KMS-11 (cell line): ENCODE data around the gene FOXO1.
A peak's percentile ranks its signal among the peaks of the same experiment; 100 is the strongest.

Source experiments
- H2AFZ ChIP-seq: fragments of 200-600 bp; sonication (generic); 2 replicates; pipeline ENCODE4 v1.6.1; 2016; ENCODE audit warnings: antibody characterized with exemption, mixed run types, low read depth
- H3K27ac ChIP-seq: fragments of 200-600 bp; sonication (generic); 2 replicates; pipeline ENCODE4 v1.6.1; 2016; ENCODE audit warnings: mild to moderate bottlenecking, mixed run types
- H3K27me3 ChIP-seq: fragments of 200-600 bp; sonication (generic); 2 replicates; pipeline ENCODE4 v1.6.1; 2017; ENCODE audit warnings: mild to moderate bottlenecking, low read depth, mixed run types, moderate library complexity; ENCODE audit not compliant: insufficient read depth
- H3K36me3 ChIP-seq: fragments of 200-600 bp; sonication (generic); 2 replicates; pipeline ENCODE4 v1.6.1; 2017; ENCODE audit warnings: mild to moderate bottlenecking, mixed run types; ENCODE audit not compliant: insufficient read depth
- H3K4me1 ChIP-seq: fragments of 200-600 bp; sonication (generic); 2 replicates; pipeline ENCODE4 v1.6.1; 2016; ENCODE audit warnings: mild to moderate bottlenecking, low read depth, mixed run types; ENCODE audit not compliant: poor library complexity, severe bottlenecking
- H3K4me2 ChIP-seq: fragments of 200-600 bp; sonication (generic); 2 replicates; pipeline ENCODE4 v1.7.0; 2016; ENCODE audit warnings: mild to moderate bottlenecking, mixed run types
- H3K4me3 ChIP-seq: fragments of 200-600 bp; sonication (generic); IDR thresholded peaks from 2 replicates; pipeline ENCODE4 v1.6.1; 2017; ENCODE audit warnings: low read depth, low read length, mixed read lengths; ENCODE audit not compliant: insufficient read depth
- H3K79me2 ChIP-seq: fragments of 200-600 bp; sonication (generic); 2 replicates; pipeline ENCODE4 v1.6.1; 2016; ENCODE audit warnings: low read depth, mixed run types; ENCODE audit not compliant: insufficient read depth
- H3K9ac ChIP-seq: fragments of 200-600 bp; sonication (generic); 2 replicates; pipeline ENCODE4 v1.6.1; 2016; ENCODE audit warnings: mild to moderate bottlenecking, mixed run types
- H4K20me1 ChIP-seq: fragments of 200-600 bp; sonication (generic); 2 replicates; pipeline ENCODE4 v1.6.1; 2016; ENCODE audit warnings: mild to moderate bottlenecking, mixed run types; ENCODE audit not compliant: insufficient read depth
- TF ChIP-seq, protein P1 (sequence below): fragments of 200-600 bp; sonication (generic); conservative IDR thresholded peaks from 2 replicates; pipeline ENCODE4 v1.6.1; 2017; ENCODE audit warnings: low read depth, mild to moderate bottlenecking, antibody characterized with exemption, low read length, moderate library complexity, mixed read lengths

The FOXO1 gene

DNA sequence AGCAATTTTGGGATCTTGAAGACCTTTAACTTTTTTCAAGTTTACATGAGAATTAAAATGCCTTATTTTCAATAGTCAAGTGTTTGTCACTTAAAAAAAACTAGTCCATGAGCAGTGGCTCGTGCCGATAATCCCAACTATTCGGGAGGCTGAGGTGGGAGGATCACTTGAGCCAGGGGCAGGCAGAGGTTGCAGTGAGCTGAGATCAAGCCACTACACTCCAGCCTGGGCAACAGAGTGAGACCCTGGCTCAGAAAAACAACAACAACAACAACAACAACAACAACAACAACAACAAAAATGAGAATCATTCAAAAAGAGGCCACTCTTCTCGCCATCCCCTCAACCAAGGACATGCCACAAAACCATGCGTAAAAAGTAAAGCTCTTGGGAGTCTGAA is 5.7 kb downstream of the FOXO1 start:
- no peaks in the 10 kb centered on the region for H3K27me3 ChIP-seq
- H3K27ac ChIP-seq, result no peak overlapping the region
- no peak overlapping the region for H2AFZ ChIP-seq
- H3K4me1 ChIP-seq, result peaks cover 62% of the 10 kb centered on the region
- H4K20me1 ChIP-seq, result no peaks in the 10 kb centered on the region
- H3K36me3 ChIP-seq, result no peaks in the 10 kb centered on the region
- H3K79me2 ChIP-seq, result peaks cover 88% of the 10 kb centered on the region
- H3K4me2 ChIP-seq, result peak overlapping the region; percentile 17; the same call in 1 of the 2 replicates
- no peak overlapping the region for H3K9ac ChIP-seq
- TF ChIP-seq, protein P1, sequence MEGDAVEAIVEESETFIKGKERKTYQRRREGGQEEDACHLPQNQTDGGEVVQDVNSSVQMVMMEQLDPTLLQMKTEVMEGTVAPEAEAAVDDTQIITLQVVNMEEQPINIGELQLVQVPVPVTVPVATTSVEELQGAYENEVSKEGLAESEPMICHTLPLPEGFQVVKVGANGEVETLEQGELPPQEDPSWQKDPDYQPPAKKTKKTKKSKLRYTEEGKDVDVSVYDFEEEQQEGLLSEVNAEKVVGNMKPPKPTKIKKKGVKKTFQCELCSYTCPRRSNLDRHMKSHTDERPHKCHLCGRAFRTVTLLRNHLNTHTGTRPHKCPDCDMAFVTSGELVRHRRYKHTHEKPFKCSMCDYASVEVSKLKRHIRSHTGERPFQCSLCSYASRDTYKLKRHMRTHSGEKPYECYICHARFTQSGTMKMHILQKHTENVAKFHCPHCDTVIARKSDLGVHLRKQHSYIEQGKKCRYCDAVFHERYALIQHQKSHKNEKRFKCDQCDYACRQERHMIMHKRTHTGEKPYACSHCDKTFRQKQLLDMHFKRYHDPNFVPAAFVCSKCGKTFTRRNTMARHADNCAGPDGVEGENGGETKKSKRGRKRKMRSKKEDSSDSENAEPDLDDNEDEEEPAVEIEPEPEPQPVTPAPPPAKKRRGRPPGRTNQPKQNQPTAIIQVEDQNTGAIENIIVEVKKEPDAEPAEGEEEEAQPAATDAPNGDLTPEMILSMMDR, result no peak
- no peak overlapping the region for H3K4me3 ChIP-seq

DNA sequence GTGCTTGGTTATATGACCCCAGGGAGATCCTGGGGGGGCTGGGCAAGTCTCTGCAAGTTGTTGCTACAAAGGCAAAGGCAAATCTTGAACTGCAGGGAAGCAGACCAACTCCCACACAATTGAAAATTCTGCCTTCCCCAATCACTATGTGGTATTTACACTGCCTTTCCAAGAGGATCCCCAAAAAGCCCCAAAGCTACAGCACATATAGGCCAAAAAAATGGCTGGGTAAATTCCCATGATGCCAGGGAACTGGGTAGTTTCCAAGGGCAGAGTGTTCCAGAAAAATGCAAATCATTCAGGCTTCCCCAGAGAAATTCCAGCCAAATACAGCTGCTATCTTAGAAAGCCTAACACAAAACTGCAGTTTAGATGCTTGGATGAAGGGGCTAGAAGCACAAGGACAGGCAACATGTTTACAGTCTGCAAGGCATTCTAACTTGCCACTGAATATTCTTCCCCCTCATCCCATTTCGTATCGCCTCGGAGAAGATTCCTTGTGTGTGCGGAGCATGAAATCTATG is 6.2 kb downstream of the FOXO1 start:
- TF ChIP-seq, protein P1, result no peak
- Histone ChIP-seq H2AFZ (no peak overlapping the region), H3K4me1 (peaks cover 62% of the 10 kb centered on the region), H4K20me1 (no peaks in the 10 kb centered on the region), H3K27me3 (no peaks in the 10 kb centered on the region), H3K4me2 (peak overlapping the region; percentile 17; the same call in 1 of the 2 replicates), H3K9ac (no peak overlapping the region), H3K79me2 (peaks cover 92% of the 10 kb centered on the region), H3K36me3 (no peaks in the 10 kb centered on the region), H3K27ac (no peak overlapping the region), H3K4me3 (no peak overlapping the region)

DNA sequence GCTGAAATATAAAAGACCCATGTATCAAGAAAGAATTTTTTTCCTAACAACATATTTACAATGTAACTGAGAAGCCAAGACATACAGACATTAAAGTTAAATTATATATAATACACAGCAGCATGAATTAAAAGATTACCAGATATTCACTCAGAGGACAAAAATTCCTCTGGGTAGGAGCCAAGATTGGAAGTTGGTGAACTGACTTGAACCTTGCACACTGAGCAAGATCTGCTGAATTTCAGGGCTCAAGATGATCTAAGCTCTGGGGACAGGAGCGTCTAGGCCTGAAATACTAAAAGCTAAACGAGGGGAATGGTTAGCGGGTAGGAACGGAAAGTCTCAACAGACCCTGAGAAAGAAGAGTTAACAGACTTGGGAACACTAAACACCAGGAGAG is 8.5 kb downstream of the FOXO1 start:
- peak overlapping the region; percentile 45; the same call in 1 of the 2 replicates for H3K4me2 ChIP-seq
- H4K20me1 ChIP-seq, result no peaks in the 10 kb centered on the region
- peak overlapping the region; percentile 40; the same call in 1 of the 2 replicates for H3K27ac ChIP-seq
- H3K9ac ChIP-seq, result no peak overlapping the region
- H3K27me3 ChIP-seq, result no peaks in the 10 kb centered on the region
- TF ChIP-seq, protein P1, result no peak
- peaks cover 68% of the 10 kb centered on the region for H3K4me1 ChIP-seq
- H3K4me3 ChIP-seq, result no peak overlapping the region
- H2AFZ ChIP-seq, result no peak overlapping the region
- H3K36me3 ChIP-seq, result no peaks in the 10 kb centered on the region
- H3K79me2 ChIP-seq, result peaks cover 97% of the 10 kb centered on the region

DNA sequence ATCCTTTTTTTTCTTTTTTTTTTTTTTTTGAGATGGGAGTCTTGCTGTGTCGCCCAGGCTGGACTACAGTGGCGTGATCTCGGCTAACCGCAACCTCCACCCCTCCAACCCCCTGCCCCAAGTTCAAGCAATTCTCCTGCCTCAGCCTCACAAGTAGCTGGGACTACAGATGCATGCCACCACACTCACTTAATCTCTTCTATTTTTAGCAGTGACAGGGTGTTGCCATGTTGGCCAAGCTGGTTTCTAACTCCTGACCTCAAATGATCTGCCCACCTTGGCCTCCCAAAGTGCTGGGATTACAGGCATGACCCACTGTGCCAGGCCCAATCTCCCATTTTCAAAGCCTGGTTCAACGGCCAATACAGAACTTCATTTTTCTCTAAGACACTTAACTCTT is 9.1 kb downstream of the FOXO1 start:
- TF ChIP-seq, protein P1, result no peak
- no peak overlapping the region for H3K9ac ChIP-seq
- H4K20me1 ChIP-seq, result no peaks in the 10 kb centered on the region
- H2AFZ ChIP-seq, result no peak overlapping the region
- no peaks in the 10 kb centered on the region for H3K36me3 ChIP-seq
- peak overlapping the region; percentile 40; the same call in 1 of the 2 replicates for H3K27ac ChIP-seq
- peaks cover 96% of the 10 kb centered on the region for H3K79me2 ChIP-seq
- H3K4me2 ChIP-seq, result peak overlapping the region; percentile 45
- no peak overlapping the region for H3K4me3 ChIP-seq
- H3K27me3 ChIP-seq, result no peaks in the 10 kb centered on the region
- peaks cover 65% of the 10 kb centered on the region for H3K4me1 ChIP-seq
